HS-27A (cell line): ENCODE measurements around the gene RRAD.
"Not testable (repeated sequence)": the region's sequence is repeated elsewhere in the genome, so short reads cannot be mapped to it uniquely, and the experiment has no call there.

ENCODE experiments used
- DNase-seq: peaks from one replicate; pipeline ENCODE4 v3.0.0-alpha.2; 2012; ENCODE audit warnings: low read depth, missing footprints

Gene RRAD, protein sequence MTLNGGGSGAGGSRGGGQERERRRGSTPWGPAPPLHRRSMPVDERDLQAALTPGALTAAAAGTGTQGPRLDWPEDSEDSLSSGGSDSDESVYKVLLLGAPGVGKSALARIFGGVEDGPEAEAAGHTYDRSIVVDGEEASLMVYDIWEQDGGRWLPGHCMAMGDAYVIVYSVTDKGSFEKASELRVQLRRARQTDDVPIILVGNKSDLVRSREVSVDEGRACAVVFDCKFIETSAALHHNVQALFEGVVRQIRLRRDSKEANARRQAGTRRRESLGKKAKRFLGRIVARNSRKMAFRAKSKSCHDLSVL

DNA sequence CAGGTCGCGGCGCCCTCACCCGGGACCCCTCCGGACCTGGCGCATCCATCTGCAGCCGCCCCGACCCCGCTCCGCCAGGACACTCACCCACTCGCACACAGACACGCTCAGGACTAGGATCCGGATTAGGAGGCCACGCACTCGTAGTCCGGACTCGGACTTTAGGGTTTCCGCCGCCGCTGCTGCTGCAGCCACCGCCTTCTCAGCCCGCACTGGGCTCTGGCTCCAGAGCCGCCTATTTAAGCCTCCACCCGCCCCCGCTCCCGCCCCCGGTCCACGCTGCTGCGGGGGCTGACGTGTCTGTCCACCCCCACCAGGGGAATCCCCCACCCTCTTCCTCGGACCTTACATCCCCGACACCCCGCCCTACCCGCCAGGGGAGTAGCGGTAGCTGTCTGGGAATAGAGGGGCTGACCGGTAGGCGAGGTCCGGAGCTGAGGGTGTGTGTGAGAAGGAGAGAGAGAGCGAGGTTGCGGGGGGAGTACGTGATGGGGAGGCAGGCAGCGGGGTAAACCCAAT, at the start of gene RRAD:
RRAD (minus strand) TSS at position 214 of the 519 bp plus-strand sequence. CDS start 356 bp downstream, outside the sequence.
- no peak for DNase-seq

DNA sequence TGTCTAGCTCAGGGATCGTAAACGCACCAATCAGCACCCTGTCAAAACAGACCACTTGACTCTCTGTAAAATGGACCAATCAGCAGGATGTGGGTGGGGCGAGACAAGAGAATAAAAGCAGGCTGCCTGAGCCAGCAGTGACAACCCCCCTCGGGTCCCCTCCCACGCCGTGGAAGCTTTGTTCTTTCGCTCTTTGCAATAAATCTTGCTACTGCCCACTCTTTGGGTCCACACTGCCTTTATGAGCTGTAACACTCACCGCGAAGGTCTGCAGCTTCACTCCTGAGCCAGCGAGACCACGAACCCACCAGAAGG, 49.6 kb upstream of the RRAD start:
- DNase-seq, result not testable (repeated sequence)

DNA sequence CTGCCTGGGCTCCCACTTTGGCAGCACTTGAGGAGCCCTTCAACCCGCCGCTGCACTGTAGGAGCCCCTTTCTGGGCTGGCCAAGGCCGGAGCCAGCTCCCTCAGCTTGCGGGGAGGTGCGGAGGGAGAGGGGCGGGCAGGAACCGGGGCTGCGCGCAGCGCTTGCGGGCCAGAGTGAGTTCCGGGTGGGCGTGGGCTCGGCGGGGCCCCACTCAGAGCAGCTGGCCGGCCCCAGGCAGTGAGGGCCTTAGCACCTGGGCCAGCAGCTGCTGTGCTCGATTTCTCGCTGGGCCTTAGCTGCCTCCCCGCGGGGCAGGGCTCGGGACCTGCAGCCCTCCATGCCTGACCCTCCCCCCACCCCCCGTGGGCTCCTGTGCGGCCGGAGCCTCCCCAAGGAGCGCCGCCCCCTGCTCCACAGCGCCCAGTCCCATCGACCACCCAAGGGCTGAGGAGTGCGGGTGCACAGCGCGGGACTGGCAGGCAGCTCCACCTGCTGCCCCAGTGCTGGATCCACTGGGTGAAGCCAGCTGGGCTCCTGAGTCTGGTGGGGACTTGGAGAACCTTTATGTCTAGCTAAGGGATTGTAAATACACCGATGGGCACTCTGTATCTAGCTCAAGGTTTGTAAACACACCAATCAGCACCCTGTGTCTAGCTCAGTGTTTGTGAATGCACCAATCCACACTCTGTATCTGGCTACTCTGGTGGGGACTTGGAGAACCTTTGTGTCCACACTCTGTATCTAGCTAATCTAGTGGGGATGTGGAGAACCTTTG, 49.0 kb upstream of the RRAD start:
- not testable (repeated sequence) for DNase-seq

DNA sequence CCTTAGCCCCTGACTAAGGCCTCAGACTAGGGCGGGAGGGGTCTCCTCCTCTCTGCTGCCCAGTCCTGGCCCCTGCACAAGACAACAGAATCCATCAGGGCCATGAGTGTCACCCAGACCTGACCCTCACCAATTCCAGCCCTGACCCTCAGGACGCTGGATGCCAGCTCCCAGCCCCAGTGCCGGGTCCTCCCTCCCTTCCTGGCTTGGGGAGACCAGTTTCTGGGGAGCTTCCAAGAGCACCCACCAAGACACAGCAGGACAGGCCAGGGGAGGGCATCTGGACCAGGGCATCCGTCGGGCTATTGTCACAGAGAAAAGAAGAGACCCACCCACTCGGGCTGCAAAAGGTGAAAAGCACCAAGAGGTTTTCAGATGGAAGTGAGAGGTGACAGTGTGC, 48.4 kb upstream of the RRAD start:
- DNase-seq, result no peak

DNA sequence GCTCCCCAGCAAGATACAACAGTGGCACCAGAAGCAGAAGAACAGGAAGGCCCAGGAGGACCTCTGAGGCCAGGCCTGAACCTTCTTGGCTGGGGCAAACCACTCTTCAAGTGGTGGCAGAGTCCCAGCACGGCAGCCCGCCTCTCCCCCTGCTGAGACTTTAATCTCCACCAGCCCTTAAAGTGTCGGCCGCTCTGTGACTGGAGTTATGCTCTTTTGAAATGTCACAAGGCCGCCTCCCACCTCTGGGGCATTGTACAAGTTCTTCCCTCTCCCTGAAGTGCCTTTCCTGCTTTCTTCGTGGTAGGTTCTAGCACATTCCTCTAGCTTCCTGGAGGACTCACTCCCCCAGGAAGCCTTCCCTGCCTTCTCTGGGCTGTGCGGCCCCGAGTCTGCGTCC, 47.6 kb upstream of the RRAD start:
- DNase-seq, result no peak

DNA sequence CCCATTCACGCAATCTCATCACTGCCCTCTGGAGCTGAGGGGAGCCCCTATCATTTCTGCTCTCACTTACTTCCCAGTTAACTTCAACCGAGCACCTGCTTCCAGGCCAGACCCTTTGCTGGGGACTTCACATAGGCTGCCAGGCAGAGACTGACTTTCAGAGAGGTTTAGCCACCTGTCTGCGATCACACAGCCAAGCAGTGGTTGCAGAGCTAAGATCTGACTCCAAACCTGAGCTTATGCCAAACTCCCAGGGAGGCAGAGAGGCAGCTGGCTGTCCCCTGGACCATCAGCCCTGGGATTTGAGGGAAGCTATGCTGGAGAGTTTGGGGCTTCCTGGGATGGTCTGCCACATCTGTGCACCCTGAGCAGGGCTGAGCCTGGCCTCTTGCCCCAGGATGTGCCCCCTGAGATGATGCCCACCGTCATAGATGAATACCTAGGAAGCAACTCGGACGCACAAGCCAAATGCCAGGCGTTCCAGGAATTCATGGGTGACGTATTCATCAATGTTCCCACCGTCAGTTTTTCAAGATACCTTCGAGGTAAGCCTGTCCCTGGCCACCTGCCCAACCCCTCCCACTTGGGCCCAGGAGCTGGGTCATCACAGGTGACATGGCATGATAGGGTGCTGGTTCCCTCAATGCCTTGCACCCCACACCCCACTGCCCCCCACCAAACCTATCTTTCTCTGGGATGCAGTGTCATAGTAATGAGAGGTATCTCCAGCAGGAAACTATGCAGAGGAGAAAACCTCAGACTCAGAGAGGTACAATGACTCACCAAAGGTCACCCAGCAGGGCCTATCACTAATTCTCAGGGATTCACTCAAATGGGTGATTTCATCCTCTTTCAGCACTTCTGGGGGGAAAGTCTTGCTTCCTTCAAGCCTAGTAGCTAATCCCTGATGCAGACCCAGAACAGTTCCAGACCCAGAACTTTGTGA, 45.7 kb upstream of the RRAD start:
- peak; percentile 42 for DNase-seq

DNA sequence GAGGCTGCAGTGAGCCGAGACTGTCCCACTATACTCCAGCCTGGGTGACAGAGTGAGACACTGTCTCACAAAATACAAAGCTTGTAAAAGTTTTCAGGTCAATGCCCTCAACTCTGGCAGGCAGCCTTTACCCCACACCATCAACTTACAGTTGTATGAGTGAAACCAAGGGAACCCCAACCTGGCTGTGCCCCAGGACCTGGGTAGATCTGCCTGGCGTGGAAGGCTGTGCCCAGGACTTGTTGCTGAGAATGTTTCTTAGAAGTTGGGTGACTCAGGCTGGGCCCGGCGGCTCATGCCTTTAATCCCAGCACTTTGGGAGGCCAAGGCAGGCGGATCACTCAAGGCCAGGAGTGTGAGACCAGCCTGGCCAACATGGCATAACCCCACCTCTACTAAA, 43.5 kb upstream of the RRAD start:
- no peak for DNase-seq

DNA sequence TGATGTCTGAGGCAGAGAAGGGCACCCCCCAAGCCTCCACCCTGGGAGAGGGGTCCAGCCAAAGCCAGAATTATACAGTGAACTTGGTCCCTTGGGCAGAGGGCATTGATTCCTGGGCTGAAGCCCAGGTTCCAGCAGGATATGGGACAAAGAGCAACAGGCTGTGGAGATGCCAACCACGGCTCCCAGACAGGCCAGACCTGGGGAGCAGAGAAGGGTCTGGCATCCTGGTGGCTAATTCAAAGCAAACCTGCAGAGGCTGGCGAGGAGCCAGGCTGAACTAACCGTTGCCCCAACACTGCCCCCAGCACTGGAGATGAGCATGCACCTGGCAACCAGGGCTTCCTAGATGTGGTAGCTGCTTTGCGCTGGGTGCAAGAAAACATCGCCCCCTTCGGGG, 38.7 kb upstream of the RRAD start:
- no peak for DNase-seq

DNA sequence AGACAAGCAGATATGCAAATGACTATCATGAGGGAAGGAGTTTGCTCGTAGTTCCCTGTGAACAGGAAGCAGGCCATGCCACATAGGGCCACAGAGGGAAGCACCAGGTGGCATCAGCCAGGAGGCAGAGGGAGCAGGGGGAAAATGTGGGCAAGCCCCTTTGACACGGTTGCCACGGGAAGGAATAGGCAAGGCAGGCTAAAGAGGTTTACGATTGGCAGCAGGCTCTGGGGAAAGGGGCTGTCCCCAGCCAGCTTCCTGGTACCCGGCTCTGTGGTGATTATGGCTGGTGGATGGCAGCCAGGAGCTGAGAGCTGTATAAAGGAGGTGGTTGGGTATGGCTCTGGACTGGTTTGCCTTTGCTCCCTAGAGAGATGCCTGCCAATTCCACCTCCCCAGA, 36.6 kb upstream of the RRAD start:
- no peak for DNase-seq

DNA sequence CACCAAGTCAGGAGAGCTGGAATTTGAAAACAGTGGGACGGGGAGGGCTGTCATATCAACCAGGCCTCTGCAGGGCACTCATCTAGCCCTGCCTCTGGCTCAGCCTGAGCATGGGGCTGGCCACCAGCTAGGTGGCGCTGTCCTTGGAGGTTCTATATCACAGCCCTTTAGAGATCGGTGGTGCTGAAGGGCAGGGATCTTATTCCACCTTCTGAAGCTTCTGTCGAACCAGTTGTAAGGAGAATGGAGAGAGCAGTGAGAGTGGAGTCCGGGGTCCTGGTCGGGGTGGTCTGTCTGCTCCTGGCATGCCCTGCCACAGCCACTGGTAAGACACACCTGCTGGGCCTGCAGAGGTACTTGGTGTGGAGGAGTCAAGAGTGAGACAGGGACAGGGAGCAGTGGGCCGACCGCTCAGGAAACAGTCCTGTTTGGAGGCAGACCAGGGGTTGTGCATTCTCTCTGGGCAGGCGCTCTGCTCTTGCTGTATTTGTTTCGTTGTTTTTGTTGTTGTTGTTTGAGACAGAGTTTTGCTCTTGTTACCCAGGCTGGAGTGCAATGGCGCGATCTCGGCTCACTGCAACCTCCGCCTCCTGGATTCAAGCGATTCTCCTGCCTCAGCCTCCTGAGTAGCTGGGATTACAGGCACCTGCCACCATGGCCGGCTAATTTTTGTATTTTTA, 35.9 kb upstream of the RRAD start, which contains the start of gene CES3:
CES3 (plus strand) TSS at position 202 of the 680 bp plus-strand sequence; CDS start at position 244, 42 bp downstream.
- DNase-seq, result peak; percentile 40

DNA sequence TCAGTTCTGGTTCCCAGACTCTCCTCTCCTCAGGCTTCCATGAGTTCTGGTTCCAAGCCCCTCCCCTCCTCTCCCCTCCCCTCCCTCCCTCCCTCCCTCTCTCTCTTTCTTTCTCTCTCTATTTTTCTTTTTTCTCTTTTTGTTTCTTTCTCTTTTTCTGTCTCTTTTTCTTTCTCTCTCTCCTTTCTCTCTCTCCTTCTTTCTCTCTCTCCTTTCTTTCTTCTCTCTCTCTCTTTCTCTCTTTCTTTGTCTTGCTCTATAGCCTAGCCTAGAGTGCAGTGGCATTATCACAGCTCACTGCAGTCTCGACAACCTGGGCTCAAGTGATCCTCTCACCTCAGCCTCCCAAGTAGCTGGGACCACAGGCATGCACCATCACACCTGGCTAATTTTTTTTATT, 34.9 kb upstream of the RRAD start:
- DNase-seq, result no peak

DNA sequence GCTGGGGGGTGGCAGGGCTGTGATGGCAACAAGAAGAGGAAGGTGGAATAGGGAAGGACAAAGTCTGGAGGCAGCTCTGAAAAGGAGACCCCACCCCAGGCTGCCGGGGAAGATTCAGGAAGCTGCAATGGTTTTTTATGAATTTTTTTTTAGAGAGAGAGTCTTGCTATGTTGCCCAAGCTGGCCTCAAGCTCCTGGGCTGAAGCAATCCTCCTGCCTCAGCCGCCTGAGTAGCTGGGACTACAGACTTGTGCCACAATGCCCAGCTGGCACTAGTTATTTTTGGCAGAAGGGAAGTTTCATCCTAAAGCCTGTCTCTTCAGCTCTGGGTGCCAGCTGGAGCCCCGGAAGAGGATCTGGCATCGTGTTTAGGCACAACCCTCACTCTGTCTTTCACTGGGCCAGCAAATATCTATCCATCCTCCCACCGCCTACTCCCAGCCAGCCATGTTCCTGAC, 34.4 kb upstream of the RRAD start:
- no peak for DNase-seq

DNA sequence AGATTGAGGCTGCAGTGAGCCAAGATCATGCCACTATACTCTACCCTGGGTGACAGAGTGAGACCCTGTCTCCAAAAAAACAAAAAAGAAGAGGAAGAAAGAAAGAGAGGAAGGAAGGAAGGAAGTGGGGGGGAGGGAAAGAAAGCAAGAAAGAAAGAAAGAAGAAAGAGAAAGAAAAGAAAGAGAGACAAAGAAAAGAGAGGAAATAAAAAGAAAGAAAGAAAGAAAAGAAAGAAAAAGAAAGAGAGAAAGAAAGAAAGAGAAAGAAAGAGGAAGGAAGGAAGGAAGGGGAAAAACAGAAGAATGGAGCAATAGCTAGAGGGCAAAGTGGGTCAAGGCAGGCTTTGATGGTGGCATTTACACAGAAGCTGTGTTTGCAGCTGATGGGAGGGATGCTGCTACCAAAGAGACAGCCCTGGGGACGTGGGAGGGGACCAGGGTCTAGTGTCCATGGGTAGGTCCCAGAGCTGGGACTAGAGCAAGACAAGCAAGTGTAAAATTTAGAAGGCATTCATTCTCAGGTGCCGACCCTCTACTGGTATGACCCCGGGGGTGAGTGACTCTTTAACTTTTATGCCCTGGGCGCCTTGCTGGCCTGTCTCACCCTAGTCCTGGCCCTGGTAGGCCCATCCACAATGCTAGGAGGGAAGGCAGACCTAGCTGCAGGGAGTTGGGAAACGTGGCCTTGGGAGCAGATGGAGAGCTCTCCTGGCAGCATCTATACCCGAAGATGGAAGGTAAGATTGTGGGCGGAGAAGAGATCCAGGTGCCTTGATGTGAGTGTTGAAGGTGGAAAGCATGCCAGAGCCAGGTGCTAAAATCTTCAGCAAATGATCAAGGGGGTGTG, 33.7 kb upstream of the RRAD start:
- DNase-seq, result no peak

DNA sequence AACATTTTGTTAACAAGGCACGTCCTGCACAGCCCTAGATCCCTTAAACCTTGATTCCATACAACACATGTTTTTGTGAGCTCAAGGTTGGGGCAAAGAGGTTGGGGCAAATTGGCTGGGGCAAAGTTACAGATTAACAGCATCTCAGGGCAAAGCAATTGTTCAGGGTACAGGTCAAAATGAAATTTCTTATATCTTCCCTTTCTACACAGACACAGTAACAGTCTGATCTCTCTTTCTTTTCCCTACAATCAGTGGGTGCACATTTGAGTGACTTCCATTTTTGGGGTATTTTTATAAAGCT, 30.8 kb upstream of the RRAD start:
- not testable (repeated sequence) for DNase-seq

DNA sequence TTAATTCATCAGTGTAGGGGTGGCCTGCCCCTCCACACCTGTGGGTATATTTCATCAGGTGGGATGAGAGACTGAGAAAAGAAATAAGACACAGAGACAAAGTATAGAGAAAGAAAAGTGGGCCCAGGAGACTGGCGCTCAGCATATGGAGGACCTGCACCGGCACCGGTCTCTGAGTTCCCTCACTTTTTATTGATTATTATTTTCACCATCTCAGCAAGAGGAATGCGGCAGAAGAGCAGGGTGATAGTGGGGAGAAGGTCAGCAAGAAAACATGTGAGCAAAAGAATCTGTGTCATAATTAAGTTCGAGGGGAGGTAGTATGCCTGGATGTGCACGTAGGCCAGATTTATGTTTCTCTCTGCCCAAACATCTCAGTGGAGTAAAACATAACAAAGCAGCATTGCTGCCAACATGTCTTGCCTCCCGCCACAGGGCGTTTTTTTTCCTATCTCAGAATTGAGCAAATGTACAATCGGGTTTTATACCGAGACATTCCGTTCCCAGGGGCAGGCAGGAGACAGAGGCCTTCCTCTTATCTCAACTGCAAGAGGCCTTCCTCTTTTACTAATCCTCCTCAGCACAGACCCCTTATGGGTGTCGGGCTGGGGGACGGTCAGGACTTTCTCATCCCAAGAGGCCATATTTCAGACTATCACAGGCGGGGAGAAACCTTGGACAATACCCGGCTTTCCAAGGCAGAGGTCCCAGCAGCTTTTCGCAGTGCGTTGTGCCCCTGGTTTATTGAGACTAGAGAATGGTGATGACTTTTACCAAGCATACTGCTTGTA, 30.2 kb upstream of the RRAD start:
- DNase-seq, result not testable (repeated sequence)

DNA sequence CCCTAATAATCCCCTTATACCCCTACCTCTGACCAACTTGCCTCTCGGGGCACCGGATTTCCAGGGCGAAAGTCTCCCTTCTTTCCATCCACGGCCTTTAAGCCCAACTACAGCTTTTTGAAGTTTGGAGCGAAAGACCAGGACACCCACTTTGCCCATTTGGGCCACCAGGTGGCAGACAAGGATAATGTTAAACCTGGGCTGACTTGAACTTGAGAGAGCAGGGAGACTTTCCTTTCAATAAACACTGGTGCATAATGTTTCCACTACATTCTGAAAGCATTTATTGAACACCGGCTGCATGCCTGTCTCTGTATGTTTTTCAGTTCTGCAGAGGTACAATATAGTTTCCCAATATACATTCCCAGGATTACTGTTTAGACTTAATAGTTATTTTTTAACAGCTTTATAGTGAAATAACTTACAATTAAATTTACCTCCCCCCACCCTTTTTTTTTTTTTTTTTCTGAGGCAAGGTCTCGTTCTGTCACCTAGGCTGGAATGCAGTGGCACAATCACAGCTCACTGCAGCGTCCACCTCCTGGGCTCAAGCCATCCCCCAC, 28.8 kb upstream of the RRAD start:
- DNase-seq, result peak; percentile 51

DNA sequence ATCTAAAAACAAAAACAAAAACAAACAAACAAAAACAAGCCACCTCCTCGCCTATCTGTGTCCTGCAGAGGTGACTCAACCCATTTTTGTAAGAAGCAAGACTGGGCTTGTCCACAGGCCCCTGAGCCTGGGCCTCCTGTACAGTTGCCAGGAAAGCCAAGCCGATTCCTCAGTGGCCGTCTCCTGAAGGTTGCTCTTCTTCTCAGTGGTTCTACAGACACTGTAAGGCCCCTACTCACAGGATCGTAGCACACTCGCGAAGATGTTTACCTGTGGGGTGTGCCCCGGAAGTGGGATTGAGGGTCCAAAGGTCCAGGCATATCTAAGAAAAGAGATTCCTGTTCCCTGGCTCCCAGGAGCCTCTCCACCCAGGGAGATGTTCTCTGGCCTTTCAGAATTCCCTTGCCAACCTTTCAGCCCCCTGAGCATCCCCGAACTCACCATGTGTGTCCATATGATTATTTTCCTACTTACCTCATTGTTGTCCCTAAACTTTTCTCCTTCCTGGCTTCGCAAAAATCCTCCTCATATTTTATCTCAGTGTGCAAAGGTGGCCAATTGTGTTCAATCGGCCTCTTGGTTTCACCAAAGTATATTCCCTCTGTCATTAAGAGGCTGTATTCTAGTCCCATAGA, 28.2 kb upstream of the RRAD start:
- DNase-seq, result no peak

DNA sequence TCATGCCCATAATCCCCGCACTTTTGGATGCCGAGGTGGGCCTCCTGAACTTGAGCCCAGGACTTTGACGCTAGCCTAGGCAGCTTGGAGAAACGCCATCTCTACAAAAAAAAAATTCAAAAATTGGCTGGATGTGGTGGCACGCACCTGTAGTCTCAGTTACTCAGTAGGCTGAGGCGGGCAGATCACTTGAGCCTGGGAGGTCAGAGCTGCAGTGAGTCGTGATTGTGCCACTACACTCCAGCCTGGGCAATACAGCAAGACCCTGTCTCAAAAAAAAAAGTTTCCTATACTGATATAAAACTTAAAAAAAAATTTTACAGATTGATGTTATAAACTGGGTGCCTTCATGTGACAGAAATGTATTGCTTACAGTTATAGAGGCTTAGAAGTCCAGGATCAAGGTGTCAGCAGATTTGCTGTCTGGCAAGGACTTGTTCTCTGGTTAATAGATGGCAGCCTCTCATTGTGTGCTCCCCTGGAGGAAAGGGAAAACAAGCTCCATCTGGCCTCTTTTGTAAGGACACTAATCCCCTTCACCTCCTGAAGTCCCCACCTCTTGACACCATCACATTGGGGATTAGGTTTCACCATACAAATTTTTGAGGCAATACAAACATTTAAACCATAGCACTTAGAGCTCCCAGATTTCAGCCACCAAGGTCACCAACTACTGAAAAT, 27.2 kb upstream of the RRAD start:
- no peak for DNase-seq
